A549 (cell line): ENCODE data around the gene SPAG7.

Experiments used
- ATOH8 ChIP-seq: fragments of 250-450 bp; sonication (Bioruptor Pico); IDR thresholded peaks from 2 replicates; pipeline ENCODE4 v1.5.0; 2020; ENCODE audit warnings: low read depth, mild to moderate bottlenecking, moderate library complexity
- CEBPB ChIP-seq, 2 experiments: fragments of >200 bp in 1 of 2; sonication (Bioruptor Twin) in 1 of 2; formaldehyde crosslinking in 1 of 2; IDR thresholded peaks; 2 replicates each; pipeline ENCODE4 v1.6.1; 2012 to 2016
- CTCF ChIP-seq: fragments of >200 bp; sonication (Bioruptor Twin); formaldehyde crosslinking; IDR thresholded peaks from 3 replicates; pipeline ENCODE4 v1.5.1; 2016
- ESRRA ChIP-seq: fragments of 150-350 bp; IDR thresholded peaks from 2 replicates; pipeline ENCODE4 v1.6.1; 2014; ENCODE audit warnings: mild to moderate bottlenecking, low read length, borderline replicate concordance
- SMC3 ChIP-seq: fragments of >200 bp; sonication (Bioruptor Twin); formaldehyde crosslinking; IDR thresholded peaks from 3 replicates; pipeline ENCODE4 v1.6.1; 2018; ENCODE audit warnings: inconsistent platforms
- TF ChIP-seq, protein P1 (sequence below): fragments of 450-650 bp; IDR thresholded peaks from 2 replicates; pipeline ENCODE4 v1.6.1; 2014; ENCODE audit warnings: antibody characterized with exemption
- TF ChIP-seq, protein P2 (sequence below): IDR thresholded peaks from 2 replicates; pipeline ENCODE4 v1.6.1; 2012

DNA sequence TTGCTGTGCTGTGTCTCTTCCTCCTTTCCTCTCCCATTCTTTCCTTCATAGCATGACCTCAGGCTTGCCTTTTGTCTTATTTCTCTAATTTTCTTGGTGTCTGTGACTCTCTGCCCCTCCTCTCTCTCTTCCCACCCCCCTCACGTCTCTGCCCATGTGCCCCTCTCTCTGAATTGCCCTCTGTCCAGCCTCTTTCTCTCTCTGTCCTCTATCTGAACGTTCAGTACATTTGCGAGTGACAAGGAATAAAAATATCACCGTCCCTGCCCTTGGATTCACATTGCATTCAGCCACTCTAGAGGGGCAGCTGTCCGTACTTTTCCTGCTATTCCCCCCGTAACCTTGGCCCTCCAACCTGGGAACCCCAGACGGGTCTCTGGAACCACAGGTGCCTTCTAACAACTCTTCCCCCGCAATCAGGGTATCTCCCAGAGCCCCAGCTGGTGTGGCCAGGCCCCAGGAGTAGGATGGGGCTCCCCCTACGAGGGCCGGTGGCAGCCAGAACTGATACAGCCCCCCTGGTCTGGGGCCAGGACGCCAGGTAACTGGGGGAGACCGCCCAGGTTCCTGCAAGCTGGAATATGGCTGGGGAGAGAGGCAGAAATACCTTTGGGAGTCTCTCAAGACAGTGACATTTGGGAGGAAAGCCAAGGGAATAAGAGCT, 31.9 kb upstream of the SPAG7 start:
- TF ChIP-seq ATOH8 (no peak), CTCF (no peak), SMC3 (no peak), ESRRA (no peak), CEBPB (IDR thresholded peaks at IDR 0.05) (no peak)
- TF ChIP-seq, protein P1, sequence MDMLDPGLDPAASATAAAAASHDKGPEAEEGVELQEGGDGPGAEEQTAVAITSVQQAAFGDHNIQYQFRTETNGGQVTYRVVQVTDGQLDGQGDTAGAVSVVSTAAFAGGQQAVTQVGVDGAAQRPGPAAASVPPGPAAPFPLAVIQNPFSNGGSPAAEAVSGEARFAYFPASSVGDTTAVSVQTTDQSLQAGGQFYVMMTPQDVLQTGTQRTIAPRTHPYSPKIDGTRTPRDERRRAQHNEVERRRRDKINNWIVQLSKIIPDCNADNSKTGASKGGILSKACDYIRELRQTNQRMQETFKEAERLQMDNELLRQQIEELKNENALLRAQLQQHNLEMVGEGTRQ = no peak
- TF ChIP-seq, protein P2, sequence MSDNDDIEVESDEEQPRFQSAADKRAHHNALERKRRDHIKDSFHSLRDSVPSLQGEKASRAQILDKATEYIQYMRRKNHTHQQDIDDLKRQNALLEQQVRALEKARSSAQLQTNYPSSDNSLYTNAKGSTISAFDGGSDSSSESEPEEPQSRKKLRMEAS = no peak
